Measurements from ENCODE around the gene ZNF385B.

Gene ZNF385B

GRCh38 chr2:179875864-179876263, 14.5 kb upstream of the ZNF385B start:
- Histone ChIP-seq H3K27ac (ENCODE audit: low read length) (no peak overlapping the region), H3K9ac (ENCODE audit: low read depth, low read length) (no peak overlapping the region), H3K4me2 (ENCODE audit: insufficient read depth, low read length) (no peak overlapping the region), H3K4me3 (ENCODE audit: low read depth in 1 of 2, low read length in 2 of 2) (no peak overlapping the region), H3K9me3 (ENCODE audit: insufficient read depth, low read length, severe bottlenecking) (no peaks in the 10 kb centered on the region), H2AFZ (ENCODE audit: low read depth, low read length) (no peak overlapping the region), H3K79me2 (ENCODE audit: insufficient read depth, low read length) (no peaks in the 10 kb centered on the region), H4K20me1 (ENCODE audit: insufficient read depth, low read length) (no peaks in the 10 kb centered on the region), H3K4me1 (ENCODE audit: insufficient read depth, low read length) (no peaks in the 10 kb centered on the region), H3K27me3 (ENCODE audit: insufficient read depth, low read length, poor library complexity) (no peaks in the 10 kb centered on the region), H3K36me3 (ENCODE audit: insufficient read depth, low read length) (no peaks in the 10 kb centered on the region)
- TF ChIP-seq CTCF (IDR thresholded peaks at IDR 0.05; ENCODE audit: borderline replicate concordance, extremely low read depth, low read length, poor library complexity, severe bottlenecking): no peak
- no peak for TF ChIP-seq EZH2 (IDR thresholded peaks at IDR 0.05; ENCODE audit: borderline replicate concordance, low read depth, low read length, severe bottlenecking)
- no peak for ATAC-seq (ENCODE audit: insufficient read depth, low read depth)
- DNase-seq: no peak

- no peak overlapping the region for H3K9ac ChIP-seq (ENCODE audit: low read depth, low read length)
- H3K27me3 ChIP-seq (ENCODE audit: insufficient read depth, low read length, poor library complexity): peaks cover 3% of the 10 kb centered on the region
- no peak overlapping the region for H3K4me3 ChIP-seq (ENCODE audit: low read depth in 1 of 2, low read length in 2 of 2)
- no peaks in the 10 kb centered on the region for H3K36me3 ChIP-seq (ENCODE audit: insufficient read depth, low read length)
- H4K20me1 ChIP-seq (ENCODE audit: insufficient read depth, low read length): no peaks in the 10 kb centered on the region
- H3K27ac ChIP-seq (ENCODE audit: low read length): no peak overlapping the region
- ATAC-seq (ENCODE audit: insufficient read depth, low read depth) (no peak), DNase-seq (no peak)
- H3K79me2 ChIP-seq (ENCODE audit: insufficient read depth, low read length): no peaks in the 10 kb centered on the region
- TF ChIP-seq CTCF (IDR thresholded peaks at IDR 0.05; ENCODE audit: borderline replicate concordance, extremely low read depth, low read length, poor library complexity, severe bottlenecking) (no peak), EZH2 (IDR thresholded peaks at IDR 0.05; ENCODE audit: borderline replicate concordance, low read depth, low read length, severe bottlenecking) (no peak)
- no peak overlapping the region for H3K4me2 ChIP-seq (ENCODE audit: insufficient read depth, low read length)
- no peak overlapping the region for H2AFZ ChIP-seq (ENCODE audit: low read depth, low read length)
- H3K9me3 ChIP-seq (ENCODE audit: insufficient read depth, low read length, severe bottlenecking): no peaks in the 10 kb centered on the region
- no peaks in the 10 kb centered on the region for H3K4me1 ChIP-seq (ENCODE audit: insufficient read depth, low read length)
Measured at GRCh38 chr2:179862898-179863458, 1.6 kb upstream of the ZNF385B start.

- TF ChIP-seq CTCF (IDR thresholded peaks at IDR 0.05; ENCODE audit: borderline replicate concordance, extremely low read depth, low read length, poor library complexity, severe bottlenecking) (no peak), EZH2 (IDR thresholded peaks at IDR 0.05; ENCODE audit: borderline replicate concordance, low read depth, low read length, severe bottlenecking) (no peak)
- Histone ChIP-seq H3K4me3 (ENCODE audit: low read depth in 1 of 2, low read length in 2 of 2) (no peak overlapping the region), H3K4me2 (ENCODE audit: insufficient read depth, low read length) (no peak overlapping the region), H3K9me3 (ENCODE audit: insufficient read depth, low read length, severe bottlenecking) (no peaks in the 10 kb centered on the region), H3K4me1 (ENCODE audit: insufficient read depth, low read length) (no peaks in the 10 kb centered on the region), H3K9ac (ENCODE audit: low read depth, low read length) (no peak overlapping the region), H3K36me3 (ENCODE audit: insufficient read depth, low read length) (no peaks in the 10 kb centered on the region), H2AFZ (ENCODE audit: low read depth, low read length) (no peak overlapping the region), H3K79me2 (ENCODE audit: insufficient read depth, low read length) (no peaks in the 10 kb centered on the region), H3K27ac (ENCODE audit: low read length) (no peak overlapping the region), H4K20me1 (ENCODE audit: insufficient read depth, low read length) (no peaks in the 10 kb centered on the region), H3K27me3 (ENCODE audit: insufficient read depth, low read length, poor library complexity) (peaks cover 15% of the 10 kb centered on the region)
- ATAC-seq (ENCODE audit: insufficient read depth, low read depth) (no peak), DNase-seq (no peak)
Measured at GRCh38 chr2:179861027-179861415, 391 bp downstream of the ZNF385B start.

Data from DND-41 (cell line).